ENCODE measurements around the gene FKBP15. TPM values are rescaled to one million over a fixed set of nuclear protein-coding genes. Genes with fewer than 3 reads are reported as not detected.

Gene FKBP15
- total and polyA plus RNA-seq, 2 of the 13 experiments (the other 11 are each of a cell fraction or from before 2014, with no cell fraction given): 12.3 to 18.6 TPM

GRCh38 chr9:113221800-113222481 is 864 bp upstream of the FKBP15 start (continued):
- TF ChIP-seq, protein P1, sequence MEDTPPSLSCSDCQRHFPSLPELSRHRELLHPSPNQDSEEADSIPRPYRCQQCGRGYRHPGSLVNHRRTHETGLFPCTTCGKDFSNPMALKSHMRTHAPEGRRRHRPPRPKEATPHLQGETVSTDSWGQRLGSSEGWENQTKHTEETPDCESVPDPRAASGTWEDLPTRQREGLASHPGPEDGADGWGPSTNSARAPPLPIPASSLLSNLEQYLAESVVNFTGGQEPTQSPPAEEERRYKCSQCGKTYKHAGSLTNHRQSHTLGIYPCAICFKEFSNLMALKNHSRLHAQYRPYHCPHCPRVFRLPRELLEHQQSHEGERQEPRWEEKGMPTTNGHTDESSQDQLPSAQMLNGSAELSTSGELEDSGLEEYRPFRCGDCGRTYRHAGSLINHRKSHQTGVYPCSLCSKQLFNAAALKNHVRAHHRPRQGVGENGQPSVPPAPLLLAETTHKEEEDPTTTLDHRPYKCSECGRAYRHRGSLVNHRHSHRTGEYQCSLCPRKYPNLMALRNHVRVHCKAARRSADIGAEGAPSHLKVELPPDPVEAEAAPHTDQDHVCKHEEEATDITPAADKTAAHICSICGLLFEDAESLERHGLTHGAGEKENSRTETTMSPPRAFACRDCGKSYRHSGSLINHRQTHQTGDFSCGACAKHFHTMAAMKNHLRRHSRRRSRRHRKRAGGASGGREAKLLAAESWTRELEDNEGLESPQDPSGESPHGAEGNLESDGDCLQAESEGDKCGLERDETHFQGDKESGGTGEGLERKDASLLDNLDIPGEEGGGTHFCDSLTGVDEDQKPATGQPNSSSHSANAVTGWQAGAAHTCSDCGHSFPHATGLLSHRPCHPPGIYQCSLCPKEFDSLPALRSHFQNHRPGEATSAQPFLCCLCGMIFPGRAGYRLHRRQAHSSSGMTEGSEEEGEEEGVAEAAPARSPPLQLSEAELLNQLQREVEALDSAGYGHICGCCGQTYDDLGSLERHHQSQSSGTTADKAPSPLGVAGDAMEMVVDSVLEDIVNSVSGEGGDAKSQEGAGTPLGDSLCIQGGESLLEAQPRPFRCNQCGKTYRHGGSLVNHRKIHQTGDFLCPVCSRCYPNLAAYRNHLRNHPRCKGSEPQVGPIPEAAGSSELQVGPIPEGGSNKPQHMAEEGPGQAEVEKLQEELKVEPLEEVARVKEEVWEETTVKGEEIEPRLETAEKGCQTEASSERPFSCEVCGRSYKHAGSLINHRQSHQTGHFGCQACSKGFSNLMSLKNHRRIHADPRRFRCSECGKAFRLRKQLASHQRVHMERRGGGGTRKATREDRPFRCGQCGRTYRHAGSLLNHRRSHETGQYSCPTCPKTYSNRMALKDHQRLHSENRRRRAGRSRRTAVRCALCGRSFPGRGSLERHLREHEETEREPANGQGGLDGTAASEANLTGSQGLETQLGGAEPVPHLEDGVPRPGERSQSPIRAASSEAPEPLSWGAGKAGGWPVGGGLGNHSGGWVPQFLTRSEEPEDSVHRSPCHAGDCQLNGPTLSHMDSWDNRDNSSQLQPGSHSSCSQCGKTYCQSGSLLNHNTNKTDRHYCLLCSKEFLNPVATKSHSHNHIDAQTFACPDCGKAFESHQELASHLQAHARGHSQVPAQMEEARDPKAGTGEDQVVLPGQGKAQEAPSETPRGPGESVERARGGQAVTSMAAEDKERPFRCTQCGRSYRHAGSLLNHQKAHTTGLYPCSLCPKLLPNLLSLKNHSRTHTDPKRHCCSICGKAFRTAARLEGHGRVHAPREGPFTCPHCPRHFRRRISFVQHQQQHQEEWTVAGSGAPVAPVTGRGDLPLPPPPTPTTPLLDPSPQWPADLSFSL (CRISPR knock-in tag; IDR thresholded peaks at IDR 0.05): peak; percentile 36; the same call in 1 of the 2 replicates
- TF ChIP-seq SPEN (CRISPR knock-in tag; IDR thresholded peaks at IDR 0.05; ENCODE audit: low read depth) (no peak), SRSF1 (optimal IDR thresholded peaks at IDR 0.05; ENCODE audit: low read depth, low read length) (peak; percentile 13), NCOR1 (IDR thresholded peaks at IDR 0.05; ENCODE audit: borderline replicate concordance, low read length) (no peak), TBX2 (CRISPR knock-in tag; IDR thresholded peaks at IDR 0.05; ENCODE audit: borderline replicate concordance) (0 out of 2 replicates have a peak, but pooled peaks have one; percentile 5), HNRNPL (IDR thresholded peaks at IDR 0.05; ENCODE audit: low read depth, low read length) (no peak), ELF4 (CRISPR knock-in tag; IDR thresholded peaks at IDR 0.05; ENCODE audit: borderline replicate concordance) (no peak), ZNF607 (CRISPR knock-in tag; IDR thresholded peaks at IDR 0.05; ENCODE audit: borderline replicate concordance) (0 out of 2 replicates have a peak, but pooled peaks have one; percentile 9), ZNF512 (CRISPR knock-in tag; IDR thresholded peaks at IDR 0.05) (no peak), ZNF891 (CRISPR knock-in tag; IDR thresholded peaks at IDR 0.05) (0 out of 2 replicates have a peak, but pooled peaks have one; percentile 8), ZNF224 (CRISPR knock-in tag; IDR thresholded peaks at IDR 0.05) (peak; percentile 44; the same call in 1 of the 2 replicates), CERS6 (CRISPR knock-in tag; IDR thresholded peaks at IDR 0.05) (no peak)

All from HepG2 (cell line).